Astrocyte of the cerebellum (primary cell): ENCODE results near the gene TBCB.

ENCODE experiments used
- DNase-seq: peaks from one replicate; pipeline ENCODE4 v3.0.0-alpha.2; 2011; ENCODE audit warnings: low read depth
- H3K4me3 ChIP-seq: 2 replicates; pipeline ENCODE4 v1.5.1; 2011; ENCODE audit warnings: mild to moderate bottlenecking, low read depth, low read length, moderate library complexity
- CTCF ChIP-seq: IDR thresholded peaks from 2 replicates; pipeline ENCODE4 v1.5.1; 2012; ENCODE audit warnings: low read length, low read depth, moderate library complexity, mild to moderate bottlenecking; ENCODE audit errors: missing control alignments
- in situ Hi-C: cut with HindIII; loops from 2 replicates; pipeline ENCODE4 v1.10.0; 2017; ENCODE audit warnings: low sequenced_read_pairs

TBCB gene

GRCh38 chr19:36090910-36091695 is 24.2 kb upstream of the TBCB start:
- H3K4me3 ChIP-seq, result no peak overlapping the region
- no peak for TF ChIP-seq CTCF
- in situ Hi-C loops, result no loop called here
- no peak for DNase-seq

DNA sequence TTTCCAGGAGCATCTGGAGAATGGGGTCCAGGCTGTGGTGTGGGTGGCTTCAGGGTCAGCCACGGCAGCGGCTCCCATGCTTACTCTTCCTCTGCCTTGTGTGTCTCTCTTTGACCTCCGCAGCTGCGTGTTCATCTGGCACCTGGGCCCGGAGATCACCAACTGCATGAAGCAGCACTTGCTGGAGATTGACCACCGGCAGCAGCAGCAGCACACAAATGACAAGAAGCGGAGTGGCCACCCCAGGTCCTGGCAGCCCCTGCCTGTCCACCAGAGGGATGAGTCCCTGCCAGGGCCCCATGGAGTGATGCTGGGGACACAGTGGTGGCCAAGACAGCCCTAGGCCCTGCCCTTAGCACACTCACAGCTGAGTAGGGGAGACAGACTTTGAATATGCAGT is 22.7 kb upstream of the TBCB start:
- H3K4me3 ChIP-seq, result no peak overlapping the region
- no peak for DNase-seq
- TF ChIP-seq CTCF, result no peak
- in situ Hi-C loops, result no loop called here

GRCh38 chr19:36093146-36093662 is 22.1 kb upstream of the TBCB start:
- in situ Hi-C loops, result no loop called here
- H3K4me3 ChIP-seq, result no peak overlapping the region
- DNase-seq, result no peak
- no peak for TF ChIP-seq CTCF

DNA sequence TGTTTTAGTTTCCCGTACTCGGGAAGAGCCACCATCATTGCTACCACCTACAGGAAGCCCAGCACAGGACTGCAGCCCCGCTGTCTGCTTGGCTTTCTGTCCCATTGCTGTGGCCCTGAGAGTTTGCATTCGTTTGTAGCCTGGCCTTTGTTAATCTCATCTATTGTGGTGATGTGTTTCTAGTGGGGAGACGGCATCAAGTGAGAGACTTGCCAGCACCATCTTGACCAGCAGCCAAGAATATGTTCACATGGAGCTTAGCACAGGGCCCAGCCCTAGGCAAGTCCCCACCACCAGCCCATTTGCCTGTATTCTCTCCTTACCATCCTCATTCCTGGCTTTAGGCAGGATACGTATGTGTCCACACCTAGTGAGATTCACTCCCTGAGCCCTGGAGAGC is 21.6 kb upstream of the TBCB start:
- in situ Hi-C loops, result no loop called here
- H3K4me3 ChIP-seq, result no peak overlapping the region
- no peak for TF ChIP-seq CTCF
- no peak for DNase-seq

DNA sequence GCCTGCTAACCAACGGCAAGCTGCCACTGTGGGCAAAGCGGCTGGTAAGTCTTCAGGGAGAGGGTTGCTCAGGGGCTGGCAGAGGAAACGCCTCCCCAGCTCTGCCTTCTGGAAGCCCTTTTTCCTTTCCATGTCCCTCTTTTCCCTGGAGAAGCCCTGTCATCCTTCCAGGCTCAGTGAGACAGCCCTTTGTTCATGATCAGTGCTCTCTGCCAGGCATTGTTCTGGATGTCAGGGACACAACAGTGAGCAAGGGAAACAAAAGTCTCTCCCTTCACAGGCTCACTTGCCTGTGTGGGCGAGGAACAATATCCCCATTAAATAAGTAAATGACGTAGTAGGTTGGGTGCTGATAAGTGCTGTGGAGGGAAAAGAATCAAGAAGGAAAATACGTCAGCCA is 18.2 kb upstream of the TBCB start:
- no peak for TF ChIP-seq CTCF
- H3K4me3 ChIP-seq, result no peak overlapping the region
- in situ Hi-C loops, result no loop called here
- DNase-seq, result no peak

- DNase-seq, result no peak
- no peak for TF ChIP-seq CTCF
- in situ Hi-C loops, result no loop called here
- no peak overlapping the region for H3K4me3 ChIP-seq
Observed at GRCh38 chr19:36099166-36099785, 16.0 kb upstream of the TBCB start.
